ENCODE results near the gene PCMTD2. TPM values are rescaled to one million over a fixed set of nuclear protein-coding genes. Genes with fewer than 3 reads are reported as not detected.

Gene PCMTD2
- total and polyA plus RNA-seq, 2 donors from 2014 or later, result 25.0 to 53.8 TPM

DNA sequence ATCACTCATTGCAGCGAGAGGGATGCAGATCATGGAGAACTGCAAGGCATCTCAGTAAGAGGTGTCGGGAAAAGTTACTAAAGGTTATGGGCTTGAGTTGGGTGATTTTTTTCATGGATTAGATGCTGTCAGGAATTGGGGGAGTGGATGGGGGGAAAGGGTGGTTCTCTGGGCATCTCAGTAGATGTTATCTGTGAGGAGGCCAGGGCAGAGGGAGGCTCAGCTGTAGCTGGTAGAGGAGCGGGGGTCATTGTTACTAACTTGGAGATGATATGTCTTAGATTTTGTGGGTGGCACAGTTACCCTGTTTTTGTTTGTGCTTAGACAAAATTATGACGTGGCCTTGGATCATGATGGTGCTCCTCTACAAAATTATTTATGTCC is 2.6 kb upstream of the PCMTD2 start:
- intact Hi-C loops (cut with DNase I), result no loop called here
- Histone ChIP-seq H3K36me3 (ENCODE audit: control insufficient read depth in 2 of 3, insufficient read depth in 3 of 3, low read length in 3 of 3) (no peaks in the 10 kb centered on the region), H3K9me3 (ENCODE audit: control insufficient read depth in 2 of 3, insufficient read depth in 1 of 3, low read length in 3 of 3) (no peaks in the 10 kb centered on the region), H3K4me3 (ENCODE audit: low read length in 3 of 3) (no peak overlapping the region), H3K27me3 (ENCODE audit: control insufficient read depth, insufficient read depth, low read length) (no peaks in the 10 kb centered on the region), H3K9ac (ENCODE audit: low read length in 3 of 3) (no peak overlapping the region), H3K27ac (ENCODE audit: low read depth in 2 of 2, low read length in 2 of 2) (no peak overlapping the region), H3K4me1 (ENCODE audit: control insufficient read depth in 2 of 3, insufficient read depth in 2 of 3, low read depth in 1 of 3, low read length in 3 of 3) (peaks cover 0 to 15% (median 6%) of the 10 kb centered on the region in 3 donors)
- no peak for DNase-seq
- no peak for FAIRE-seq
- TF ChIP-seq CTCF (IDR thresholded peaks at IDR 0.05; ENCODE audit: borderline replicate concordance, extremely low read depth, insufficient read depth), result no peak

- peak in 1 of 5 donors; percentile 37 for DNase-seq
- H3K27me3 ChIP-seq (ENCODE audit: control insufficient read depth, insufficient read depth, low read length), result no peaks in the 10 kb centered on the region
These were observed 2.1 kb upstream of the PCMTD2 start for GRCh38 chr20:64253443-64253842.

GRCh38 chr20:64254156-64254555 is 1.4 kb upstream of the PCMTD2 start:
- intact Hi-C loops (cut with DNase I), result no loop called here
- FAIRE-seq (no peak), DNase-seq (no peak)
- Histone ChIP-seq H3K9me3 (ENCODE audit: control insufficient read depth in 2 of 3, insufficient read depth in 1 of 3, low read length in 3 of 3) (no peaks in the 10 kb centered on the region), H3K27me3 (ENCODE audit: control insufficient read depth, insufficient read depth, low read length) (no peaks in the 10 kb centered on the region), H3K27ac (ENCODE audit: low read depth in 2 of 2, low read length in 2 of 2) (no peak overlapping the region), H3K4me3 (ENCODE audit: low read length in 3 of 3) (no peak overlapping the region), H3K4me1 (ENCODE audit: control insufficient read depth in 2 of 3, insufficient read depth in 2 of 3, low read depth in 1 of 3, low read length in 3 of 3) (peaks cover 0 to 16% (median 10%) of the 10 kb centered on the region in 3 donors), H3K9ac (ENCODE audit: low read length in 3 of 3) (no peak overlapping the region), H3K36me3 (ENCODE audit: control insufficient read depth in 2 of 3, insufficient read depth in 3 of 3, low read length in 3 of 3) (no peaks in the 10 kb centered on the region)
- no peak for TF ChIP-seq CTCF (IDR thresholded peaks at IDR 0.05; ENCODE audit: borderline replicate concordance, extremely low read depth, insufficient read depth)

More at GRCh38 chr20:64253443-64253842, 2.1 kb upstream of the PCMTD2 start:
- Histone ChIP-seq H3K4me3 (ENCODE audit: low read length in 3 of 3) (no peak overlapping the region), H3K27ac (ENCODE audit: low read depth in 2 of 2, low read length in 2 of 2) (no peak overlapping the region), H3K36me3 (ENCODE audit: control insufficient read depth in 2 of 3, insufficient read depth in 3 of 3, low read length in 3 of 3) (no peaks in the 10 kb centered on the region), H3K4me1 (ENCODE audit: control insufficient read depth in 2 of 3, insufficient read depth in 2 of 3, low read depth in 1 of 3, low read length in 3 of 3) (peaks cover 0 to 16% (median 6%) of the 10 kb centered on the region in 3 donors), H3K9ac (ENCODE audit: low read length in 3 of 3) (no peak overlapping the region), H3K9me3 (ENCODE audit: control insufficient read depth in 2 of 3, insufficient read depth in 1 of 3, low read length in 3 of 3) (no peaks in the 10 kb centered on the region)
- intact Hi-C loops (cut with DNase I), result no loop called here
- FAIRE-seq, result no peak
- no peak for TF ChIP-seq CTCF (IDR thresholded peaks at IDR 0.05; ENCODE audit: borderline replicate concordance, extremely low read depth, insufficient read depth)

Data from kidney (tissue), 14 donors.